ENCODE measurements around the gene PRSS33. TPM values are rescaled to one million over a fixed set of nuclear protein-coding genes. Genes with fewer than 3 reads are reported as not detected.

Gene PRSS33
- total RNA-seq, 1 donor from 2014 or later = not detected

- Histone ChIP-seq H3K27me3 (ENCODE audit: control insufficient read depth, insufficient read depth, low read length) (peaks cover 2% of the 10 kb centered on the region), H3K4me3 (ENCODE audit: low read depth, low read length) (no peak overlapping the region), H3K36me3 (ENCODE audit: control insufficient read depth, insufficient read depth, low read length) (no peaks in the 10 kb centered on the region)
- DNase-seq (ENCODE audit: low read depth) (no peak), FAIRE-seq (no peak)
- no peak for TF ChIP-seq CTCF (IDR thresholded peaks at IDR 0.05; ENCODE audit: insufficient read depth, low read length, severe bottlenecking)
Observed at GRCh38 chr16:2824626-2825025, 37.3 kb upstream of the PRSS33 start.

GRCh38 chr16:2822496-2822895 is 35.1 kb upstream of the PRSS33 start:
- Histone ChIP-seq H3K4me3 (ENCODE audit: low read depth, low read length) (no peak overlapping the region), H3K36me3 (ENCODE audit: control insufficient read depth, insufficient read depth, low read length) (no peaks in the 10 kb centered on the region), H3K27me3 (ENCODE audit: control insufficient read depth, insufficient read depth, low read length) (peaks cover 2% of the 10 kb centered on the region)
- FAIRE-seq (no peak), DNase-seq (ENCODE audit: low read depth) (no peak)
- TF ChIP-seq CTCF (IDR thresholded peaks at IDR 0.05; ENCODE audit: insufficient read depth, low read length, severe bottlenecking) = no peak

GRCh38 chr16:2822158-2822495 is 34.8 kb upstream of the PRSS33 start:
- DNase-seq (ENCODE audit: low read depth) (no peak), FAIRE-seq (no peak)
- H3K36me3 ChIP-seq (ENCODE audit: control insufficient read depth, insufficient read depth, low read length) = no peaks in the 10 kb centered on the region
- H3K4me3 ChIP-seq (ENCODE audit: low read depth, low read length) = no peak overlapping the region
- peaks cover 2% of the 10 kb centered on the region for H3K27me3 ChIP-seq (ENCODE audit: control insufficient read depth, insufficient read depth, low read length)
- no peak for TF ChIP-seq CTCF (IDR thresholded peaks at IDR 0.05; ENCODE audit: insufficient read depth, low read length, severe bottlenecking)

DNA sequence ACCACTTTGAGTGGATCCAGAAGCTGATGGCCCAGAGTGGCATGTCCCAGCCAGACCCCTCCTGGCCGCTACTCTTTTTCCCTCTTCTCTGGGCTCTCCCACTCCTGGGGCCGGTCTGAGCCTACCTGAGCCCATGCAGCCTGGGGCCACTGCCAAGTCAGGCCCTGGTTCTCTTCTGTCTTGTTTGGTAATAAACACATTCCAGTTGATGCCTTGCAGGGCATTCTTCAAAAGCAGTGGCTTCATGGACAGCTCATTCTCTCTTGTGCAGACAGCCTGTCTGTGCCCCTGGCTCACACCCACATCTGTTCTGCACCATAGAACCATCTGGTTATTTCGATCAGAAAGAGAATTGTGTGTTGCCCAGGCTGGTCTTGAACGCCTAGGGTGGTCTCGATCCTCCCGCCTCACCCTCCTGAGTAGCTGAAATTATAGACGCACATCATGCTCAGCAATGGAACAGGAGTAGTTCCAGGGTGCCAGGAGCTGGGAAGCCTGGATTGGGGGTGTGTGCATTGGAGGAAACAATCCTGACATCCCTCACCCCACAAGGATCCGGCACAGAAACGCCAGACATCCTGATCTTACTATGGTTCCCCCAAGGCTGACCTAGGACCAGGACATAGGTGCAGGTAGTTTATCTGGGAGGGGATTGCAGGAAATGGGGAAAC is 34.3 kb upstream of the PRSS33 start:
- Histone ChIP-seq H3K36me3 (ENCODE audit: control insufficient read depth, insufficient read depth, low read length) (no peaks in the 10 kb centered on the region), H3K4me3 (ENCODE audit: low read depth, low read length) (no peak overlapping the region), H3K27me3 (ENCODE audit: control insufficient read depth, insufficient read depth, low read length) (peaks cover 2% of the 10 kb centered on the region)
- DNase-seq (ENCODE audit: low read depth) = no peak
- FAIRE-seq = no peak
- TF ChIP-seq CTCF (IDR thresholded peaks at IDR 0.05; ENCODE audit: insufficient read depth, low read length, severe bottlenecking) = no peak

GRCh38 chr16:2820836-2821486 is 33.6 kb upstream of the PRSS33 start:
- FAIRE-seq (no peak), DNase-seq (ENCODE audit: low read depth) (no peak)
- no peak for TF ChIP-seq CTCF (IDR thresholded peaks at IDR 0.05; ENCODE audit: insufficient read depth, low read length, severe bottlenecking)
- Histone ChIP-seq H3K4me3 (ENCODE audit: low read depth, low read length) (no peak overlapping the region), H3K36me3 (ENCODE audit: control insufficient read depth, insufficient read depth, low read length) (no peaks in the 10 kb centered on the region), H3K27me3 (ENCODE audit: control insufficient read depth, insufficient read depth, low read length) (peaks cover 2% of the 10 kb centered on the region)
